Adrenal gland (tissue), 5 donors: ENCODE measurements around the gene RBMX.
"Not testable (repeated sequence)": the region's sequence is repeated elsewhere in the genome, so short reads cannot be mapped to it uniquely, and the experiment has no call there.

Source experiments
- CTCF ChIP-seq, 6 experiments: fragments of 450-650 bp in 4 of 6; fragments of 200-600 bp in 2 of 6; sonication (generic) in 1 of 6; IDR thresholded peaks; 1 replicate in 5 of 6; 2 replicates in 1 of 6; pipeline versions ENCODE4 v1.5.1 to v1.8.0; 2016 to 2021; ENCODE audit warnings: antibody characterized with exemption in 6 of 6, mild to moderate bottlenecking in 2 of 6, moderate library complexity in 1 of 6
- POLR2A ChIP-seq, 2 donors: fragments of 450-650 bp; IDR thresholded peaks; one replicate each; pipeline ENCODE4 v1.6.1; 2017; ENCODE audit warnings: antibody characterized with exemption in 2 of 2, mild to moderate bottlenecking in 2 of 2, moderate library complexity in 1 of 2
- donor health status: DM: no; HTN: no; CAD: no.

DNA sequence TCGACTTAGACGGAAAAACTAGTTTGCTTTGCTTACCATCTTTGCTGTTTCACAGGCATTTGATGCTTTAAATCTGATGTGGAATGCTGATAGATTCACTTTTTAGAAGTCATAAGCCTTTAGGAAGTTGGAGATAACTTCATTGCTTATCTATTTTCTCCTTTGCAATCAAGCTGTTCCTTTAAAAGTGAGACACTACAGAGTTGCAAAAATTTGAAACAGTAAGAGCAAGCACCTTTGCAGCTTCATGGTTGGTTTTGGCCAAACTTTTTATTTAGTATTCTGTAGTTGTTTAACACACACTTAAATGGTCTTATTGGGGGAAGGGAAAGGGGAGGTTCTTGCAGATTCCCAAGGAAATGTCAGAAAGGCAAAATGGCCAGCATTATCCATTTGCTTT, 7.3 kb downstream of the RBMX start:
- TF ChIP-seq CTCF, POLR2A (IDR thresholded peaks at IDR 0.05): not testable (repeated sequence)
